ENCODE data around the gene BCKDHA. TPM values are rescaled to one million over a fixed set of nuclear protein-coding genes. Genes with fewer than 3 reads are reported as not detected.

BCKDHA gene
- total RNA-seq, 3 donors from 2014 or later (not counting 1 experiment from before 2014, with no cell fraction given) = 26.5 to 29.0 (median 28.3) TPM

DNA sequence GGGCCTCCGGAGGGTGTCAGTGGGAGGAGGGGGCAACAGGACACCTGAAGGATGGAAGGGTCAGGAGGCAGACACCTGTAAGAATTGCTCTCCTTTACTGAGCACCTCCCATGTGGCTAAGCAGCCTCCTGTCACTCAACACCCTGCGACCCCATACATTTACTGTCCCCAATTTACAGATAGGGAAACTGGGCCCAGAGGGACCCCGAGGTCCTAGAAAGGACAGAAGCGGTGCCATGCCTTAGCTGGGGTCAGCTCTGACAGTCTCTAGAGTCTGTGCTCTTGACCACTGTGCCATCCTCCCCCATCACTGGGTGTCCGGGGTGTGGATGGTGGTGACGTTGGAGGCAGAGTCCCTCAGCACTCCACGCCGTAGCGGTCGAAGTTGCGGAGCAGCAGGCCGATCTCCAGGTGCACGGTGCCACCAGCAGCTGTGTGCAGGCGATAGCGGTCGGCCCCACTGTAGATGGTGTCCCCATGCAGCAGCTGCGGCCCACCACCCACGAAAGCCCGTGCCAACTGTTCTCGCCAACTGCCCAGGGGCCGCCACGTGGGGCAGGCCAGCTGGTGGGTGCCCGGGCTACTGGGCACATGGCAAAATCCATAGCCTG lies 43.2 kb upstream of the BCKDHA start:
- WGBS (ENCODE audit: insufficient coverage) = 94% methylated on average over 23 of the region's 23 CpGs
- H3K4me1 Mint-ChIP-seq = peaks cover 49 to 69% of the 10 kb centered on the region in 2 donors
- peak overlapping the region; percentile 90 to 96 for H3K27ac Mint-ChIP-seq
- Histone ChIP-seq H3K4me1 (ENCODE audit: control insufficient read depth, insufficient read depth, low read length) (peaks cover 60% of the 10 kb centered on the region), H3K36me3 (ENCODE audit: control insufficient read depth, insufficient read depth, low read length) (no peaks in the 10 kb centered on the region), H3K27ac (ENCODE audit: low read length) (peak overlapping the region; percentile 61), H3K4me3 (ENCODE audit: low read length) (no peak overlapping the region), H3K9me3 (ENCODE audit: control insufficient read depth, insufficient read depth, low read length) (no peaks in the 10 kb centered on the region), H3K27me3 (ENCODE audit: control insufficient read depth, insufficient read depth, low read length) (no peaks in the 10 kb centered on the region)
- peak overlapping the region; percentile 93 for H3K4me3 Mint-ChIP-seq
- TF ChIP-seq, protein P1, sequence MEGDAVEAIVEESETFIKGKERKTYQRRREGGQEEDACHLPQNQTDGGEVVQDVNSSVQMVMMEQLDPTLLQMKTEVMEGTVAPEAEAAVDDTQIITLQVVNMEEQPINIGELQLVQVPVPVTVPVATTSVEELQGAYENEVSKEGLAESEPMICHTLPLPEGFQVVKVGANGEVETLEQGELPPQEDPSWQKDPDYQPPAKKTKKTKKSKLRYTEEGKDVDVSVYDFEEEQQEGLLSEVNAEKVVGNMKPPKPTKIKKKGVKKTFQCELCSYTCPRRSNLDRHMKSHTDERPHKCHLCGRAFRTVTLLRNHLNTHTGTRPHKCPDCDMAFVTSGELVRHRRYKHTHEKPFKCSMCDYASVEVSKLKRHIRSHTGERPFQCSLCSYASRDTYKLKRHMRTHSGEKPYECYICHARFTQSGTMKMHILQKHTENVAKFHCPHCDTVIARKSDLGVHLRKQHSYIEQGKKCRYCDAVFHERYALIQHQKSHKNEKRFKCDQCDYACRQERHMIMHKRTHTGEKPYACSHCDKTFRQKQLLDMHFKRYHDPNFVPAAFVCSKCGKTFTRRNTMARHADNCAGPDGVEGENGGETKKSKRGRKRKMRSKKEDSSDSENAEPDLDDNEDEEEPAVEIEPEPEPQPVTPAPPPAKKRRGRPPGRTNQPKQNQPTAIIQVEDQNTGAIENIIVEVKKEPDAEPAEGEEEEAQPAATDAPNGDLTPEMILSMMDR (IDR thresholded peaks at IDR 0.05) = peak; percentile 37
- H3K36me3 Mint-ChIP-seq = peaks cover 7% of the 10 kb centered on the region
- peaks cover 0 to 2% of the 10 kb centered on the region in 2 donors for H3K27me3 Mint-ChIP-seq (ENCODE audit: low read depth in 2 of 2)
- ATAC-seq (no peak), DNase-seq (peak in 1 of 2 donors; percentile 39)
- intact Hi-C loops (cut with micrococcal nuclease) = loop anchor here (1.0 to 5.0 kb wide), 3 partner anchors 10 to 150 kb away; partner anchors contain the start of gene B9D2
- no peaks in the 10 kb centered on the region for H3K9me3 Mint-ChIP-seq

DNA sequence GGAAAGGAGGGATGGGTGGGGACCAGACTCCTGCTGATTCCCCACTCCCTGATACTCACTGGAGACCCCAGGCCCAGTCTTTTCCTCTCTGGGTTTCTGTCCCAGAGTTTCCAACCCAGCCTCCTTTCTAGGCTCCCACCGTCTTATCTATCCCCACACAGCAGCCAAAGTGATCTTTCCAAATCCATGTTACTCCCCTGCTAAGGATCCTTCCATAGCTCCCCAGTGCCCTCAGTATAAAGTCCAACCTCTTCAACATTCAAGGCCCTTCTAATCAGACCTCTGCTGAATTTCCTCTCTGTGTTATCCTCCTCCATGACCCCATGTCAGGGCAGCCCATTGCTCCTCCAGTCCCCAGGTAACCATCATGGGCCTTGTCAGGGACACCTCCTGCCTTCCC lies 42.6 kb upstream of the BCKDHA start:
- intact Hi-C loops (cut with micrococcal nuclease) = loop anchor here (2.0 kb wide), 1 partner anchor 150 kb away; no protein-coding TSS in a partner anchor
- 86% methylated on average over 1 of the region's 1 CpG for WGBS (ENCODE audit: insufficient coverage)
- Histone ChIP-seq H3K27me3 (ENCODE audit: control insufficient read depth, insufficient read depth, low read length) (no peaks in the 10 kb centered on the region), H3K27ac (ENCODE audit: low read length) (no peak overlapping the region), H3K36me3 (ENCODE audit: control insufficient read depth, insufficient read depth, low read length) (no peaks in the 10 kb centered on the region), H3K9me3 (ENCODE audit: control insufficient read depth, insufficient read depth, low read length) (no peaks in the 10 kb centered on the region), H3K4me3 (ENCODE audit: low read length) (no peak overlapping the region), H3K4me1 (ENCODE audit: control insufficient read depth, insufficient read depth, low read length) (peaks cover 54% of the 10 kb centered on the region)
- TF ChIP-seq, protein P1 (IDR thresholded peaks at IDR 0.05) = no peak
- Mint-ChIP-seq H3K9me3 (no peaks in the 10 kb centered on the region), H3K4me1 (peaks cover 43 to 63% of the 10 kb centered on the region in 2 donors), H3K27me3 (ENCODE audit: low read depth in 2 of 2) (peaks cover 0 to 2% of the 10 kb centered on the region in 2 donors), H3K27ac (peak overlapping the region; percentile 85 to 96), H3K4me3 (peak overlapping the region; percentile 79), H3K36me3 (peaks cover 7% of the 10 kb centered on the region)
- ATAC-seq (no peak), DNase-seq (no peak)

DNA sequence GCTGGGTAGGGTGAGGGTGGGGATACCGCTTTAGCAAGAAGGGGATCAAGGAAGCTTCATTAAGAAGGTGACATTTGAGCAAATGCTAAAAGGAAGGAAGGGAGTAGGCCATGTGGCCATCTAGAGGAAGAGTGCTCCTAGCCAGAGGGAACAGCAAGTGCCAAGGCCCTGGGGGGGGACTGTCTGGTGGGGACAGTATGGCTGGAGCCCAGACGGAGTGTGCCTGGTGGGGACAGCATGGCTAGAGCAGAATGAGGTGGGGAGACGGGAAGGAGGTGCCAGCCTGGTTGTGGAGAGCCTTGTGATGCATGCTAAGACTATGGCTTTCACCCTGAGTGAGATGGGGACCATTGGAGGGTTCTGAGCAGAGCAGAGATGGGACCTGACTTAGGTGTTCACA lies 41.8 kb upstream of the BCKDHA start:
- Histone ChIP-seq H3K27ac (ENCODE audit: low read length) (peak overlapping the region; percentile 23), H3K4me1 (ENCODE audit: control insufficient read depth, insufficient read depth, low read length) (peaks cover 46% of the 10 kb centered on the region), H3K27me3 (ENCODE audit: control insufficient read depth, insufficient read depth, low read length) (no peaks in the 10 kb centered on the region), H3K9me3 (ENCODE audit: control insufficient read depth, insufficient read depth, low read length) (no peaks in the 10 kb centered on the region), H3K4me3 (ENCODE audit: low read length) (no peak overlapping the region), H3K36me3 (ENCODE audit: control insufficient read depth, insufficient read depth, low read length) (no peaks in the 10 kb centered on the region)
- no peak for ATAC-seq
- Mint-ChIP-seq H3K27me3 (ENCODE audit: low read depth in 2 of 2) (peaks cover 0 to 2% of the 10 kb centered on the region in 2 donors), H3K36me3 (peaks cover 7% of the 10 kb centered on the region), H3K4me1 (peaks cover 38 to 55% of the 10 kb centered on the region in 2 donors), H3K4me3 (no peak overlapping the region), H3K9me3 (no peaks in the 10 kb centered on the region), H3K27ac (peak overlapping the region; percentile 85 to 96)
- 79% methylated on average over 3 of the region's 3 CpGs for WGBS (ENCODE audit: insufficient coverage)
- no peak for DNase-seq
- intact Hi-C loops (cut with micrococcal nuclease) = loop anchor here (2.0 kb wide), 1 partner anchor 151 kb away; no protein-coding TSS in a partner anchor
- TF ChIP-seq, protein P1 (IDR thresholded peaks at IDR 0.05) = no peak
